ENCODE data around the gene DNAJB8. TPM values are rescaled to one million over a fixed set of nuclear protein-coding genes. Genes with fewer than 3 reads are reported as not detected.

DNAJB8 gene
- polyA plus RNA-seq (2011; rRNA removed): not detected in 2 replicates
- not detected in 2 replicates for polyA minus RNA-seq (2011; rRNA and poly(A)+ RNA removed)

- H3K36me3 ChIP-seq (ENCODE audit: control insufficient read depth, insufficient read depth, low read length): no peaks in the 10 kb centered on the region
- TF ChIP-seq CTCF (IDR thresholded peaks at IDR 0.05; ENCODE audit: insufficient read depth, low read depth, low read length): no peak
- DNase-seq (ENCODE audit: low read depth): no peak
- peaks cover 22% of the 10 kb centered on the region for H3K27me3 ChIP-seq (ENCODE audit: control insufficient read depth, insufficient read depth, low read length)
- no peak within 1 kb of the TSS for H3K4me3 ChIP-seq (ENCODE audit: low read depth, low read length)
- POLR2A ChIA-PET: no interaction called here
- CTCF ChIA-PET: no interaction called here
Measured at GRCh38 chr3:128466840-128467541, at the start of gene DNAJB8. Gene DNAJB8, minus strand, starts transcription at chr3:128466890. Its CDS starts 3,645 bp downstream, at chr3:128463245.

- Histone ChIP-seq H3K36me3 (ENCODE audit: control insufficient read depth, insufficient read depth, low read length) (no peaks in the 10 kb centered on the region), H3K4me3 (ENCODE audit: low read depth, low read length) (no peak overlapping the region), H3K27me3 (ENCODE audit: control insufficient read depth, insufficient read depth, low read length) (peaks cover 2% of the 10 kb centered on the region)
- POLR2A ChIA-PET: no interaction called here
- TF ChIP-seq CTCF (IDR thresholded peaks at IDR 0.05; ENCODE audit: insufficient read depth, low read depth, low read length): no peak
- CTCF ChIA-PET: interaction anchor here (0.7 kb wide), 1 partner anchor 68 kb away, joined by 3 read pairs; no protein-coding TSS in a partner anchor
- no peak for DNase-seq (ENCODE audit: low read depth)
Measured at GRCh38 chr3:128515967-128516366, 49.3 kb upstream of the DNAJB8 start.

GRCh38 chr3:128508852-128509251 is 42.2 kb upstream of the DNAJB8 start:
- Histone ChIP-seq H3K36me3 (ENCODE audit: control insufficient read depth, insufficient read depth, low read length) (no peaks in the 10 kb centered on the region; the same call in 1 of the 2 replicates), H3K4me3 (ENCODE audit: low read depth, low read length) (no peak overlapping the region), H3K27me3 (ENCODE audit: control insufficient read depth, insufficient read depth, low read length) (no peaks in the 10 kb centered on the region)
- ChIA-PET POLR2A (no interaction called here), CTCF (interaction anchor here (1.1 kb wide), 1 partner anchor 83 kb away, joined by 3 read pairs; no protein-coding TSS in a partner anchor)
- TF ChIP-seq CTCF (IDR thresholded peaks at IDR 0.05; ENCODE audit: insufficient read depth, low read depth, low read length): no peak
- DNase-seq (ENCODE audit: low read depth): no peak

GRCh38 chr3:128506754-128507153 is 40.1 kb upstream of the DNAJB8 start:
- ChIA-PET POLR2A (no interaction called here), CTCF (interaction anchor here (0.8 to 3.4 kb wide), 8 partner anchors 8 to 412 kb away, joined by 3 to 12 read pairs (median 4); no protein-coding TSS in a partner anchor)
- Histone ChIP-seq H3K4me3 (ENCODE audit: low read depth, low read length) (no peak overlapping the region), H3K36me3 (ENCODE audit: control insufficient read depth, insufficient read depth, low read length) (no peaks in the 10 kb centered on the region; the same call in 1 of the 2 replicates), H3K27me3 (ENCODE audit: control insufficient read depth, insufficient read depth, low read length) (no peaks in the 10 kb centered on the region)
- DNase-seq (ENCODE audit: low read depth): no peak
- no peak for TF ChIP-seq CTCF (IDR thresholded peaks at IDR 0.05; ENCODE audit: insufficient read depth, low read depth, low read length)

- no peak for TF ChIP-seq CTCF (IDR thresholded peaks at IDR 0.05; ENCODE audit: insufficient read depth, low read depth, low read length)
- CTCF ChIA-PET: interaction anchor here (0.6 to 3.4 kb wide), 6 partner anchors 8 to 410 kb away, joined by 3 to 12 read pairs (median 4); no protein-coding TSS in a partner anchor
- no peak overlapping the region for H3K4me3 ChIP-seq (ENCODE audit: low read depth, low read length)
- no peaks in the 10 kb centered on the region; the same call in 1 of the 2 replicates for H3K36me3 ChIP-seq (ENCODE audit: control insufficient read depth, insufficient read depth, low read length)
- DNase-seq (ENCODE audit: low read depth): no peak
- POLR2A ChIA-PET: no interaction called here
- H3K27me3 ChIP-seq (ENCODE audit: control insufficient read depth, insufficient read depth, low read length): no peaks in the 10 kb centered on the region
Measured at GRCh38 chr3:128505771-128506170, 39.1 kb upstream of the DNAJB8 start.
